Fibroblast of the aortic adventitia (primary cell): ENCODE data around the gene UBA5. TPM values are rescaled to one million over a fixed set of nuclear protein-coding genes. Genes with fewer than 3 reads are reported as not detected.

Experiments used
- DNase-seq: peaks from one replicate; pipeline ENCODE4 v3.0.0-alpha.2; 2010; ENCODE audit warnings: low read depth
- H3K4me3 ChIP-seq: 2 replicates; pipeline ENCODE4 v1.5.1; 2011; ENCODE audit warnings: low read depth, mild to moderate bottlenecking, control low read depth, low read length, moderate library complexity
- CTCF ChIP-seq: IDR thresholded peaks from 2 replicates; pipeline ENCODE4 v1.5.1; 2011; ENCODE audit warnings: mild to moderate bottlenecking, low read length, control low read depth, inconsistent platforms; ENCODE audit not compliant: insufficient read depth
- total RNA-seq: library from RNA; depleted of rRNA; stranded (reverse); fragments of >200 nt; gene quantifications from 2 replicates; pipeline ENCODE4 v1.2.3, GENCODE V29; 2012; ENCODE audit warnings: low replicate concordance

UBA5 gene
- total RNA-seq, 1 donor, result 39.5 TPM

GRCh38 chr3:132624790-132625189, 35.3 kb upstream of the UBA5 start:
- TF ChIP-seq CTCF, result no peak

GRCh38 chr3:132625613-132626012, 34.5 kb upstream of the UBA5 start:
- H3K4me3 ChIP-seq, result no peak overlapping the region
- TF ChIP-seq CTCF, result no peak
- no peak for DNase-seq

More at GRCh38 chr3:132624790-132625189, 35.3 kb upstream of the UBA5 start:
- no peak overlapping the region for H3K4me3 ChIP-seq
- DNase-seq, result no peak

- no peak overlapping the region for H3K4me3 ChIP-seq
- no peak for TF ChIP-seq CTCF
- no peak for DNase-seq
These were observed 33.2 kb upstream of the UBA5 start for GRCh38 chr3:132626955-132627354.

GRCh38 chr3:132628157-132628556, 32.0 kb upstream of the UBA5 start:
- no peak for TF ChIP-seq CTCF
- peak; percentile 64 for DNase-seq
- H3K4me3 ChIP-seq, result no peak overlapping the region

GRCh38 chr3:132629928-132630327, 30.2 kb upstream of the UBA5 start:
- no peak overlapping the region for H3K4me3 ChIP-seq
- no peak for TF ChIP-seq CTCF
- peak; percentile 64 for DNase-seq

GRCh38 chr3:132630612-132631011, 29.5 kb upstream of the UBA5 start:
- no peak for DNase-seq
- no peak overlapping the region for H3K4me3 ChIP-seq
- TF ChIP-seq CTCF, result no peak

GRCh38 chr3:132635052-132635451, 25.1 kb upstream of the UBA5 start:
- no peak for TF ChIP-seq CTCF
- no peak overlapping the region for H3K4me3 ChIP-seq
- no peak for DNase-seq
